HCT116 (cell line): ENCODE data around the gene DKK1.

ENCODE experiments used
- CEBPB ChIP-seq: IDR thresholded peaks from 2 replicates; pipeline ENCODE4 v1.6.1; 2012; ENCODE audit warnings: low read depth
- ELF1 ChIP-seq: IDR thresholded peaks from 2 replicates; pipeline ENCODE4 v1.6.1; 2012; ENCODE audit warnings: low read depth, borderline replicate concordance
- EZH2 ChIP-seq: fragments of 200-600 bp; sonication (generic); IDR thresholded peaks from 2 replicates; pipeline ENCODE4 v1.6.1; 2017; ENCODE audit warnings: antibody characterized with exemption, mixed run types
- JUND ChIP-seq: IDR thresholded peaks from 2 replicates; pipeline ENCODE4 v1.6.1; 2012
- POLR2A ChIP-seq: IDR thresholded peaks from 2 replicates; pipeline ENCODE4 v1.7.0; 2011; ENCODE audit warnings: borderline replicate concordance; ENCODE audit not compliant: insufficient read depth, insufficient read length; ENCODE audit errors: extremely low read depth
- POLR2AphosphoS5 ChIP-seq: IDR thresholded peaks from 2 replicates; pipeline ENCODE4 v1.6.1; 2011; ENCODE audit warnings: mild to moderate bottlenecking, low read depth, low read length, moderate library complexity
- RAD21 ChIP-seq: IDR thresholded peaks from 2 replicates; pipeline ENCODE4 v1.6.1; 2012; ENCODE audit warnings: low read depth, mild to moderate bottlenecking
- TCF7L2 ChIP-seq: IDR thresholded peaks from 2 replicates; pipeline ENCODE4 v1.7.0; 2011; ENCODE audit warnings: borderline replicate concordance, inconsistent platforms; ENCODE audit not compliant: insufficient read depth, insufficient read length; ENCODE audit errors: extremely low read depth
- YY1 ChIP-seq: IDR thresholded peaks from 2 replicates; pipeline ENCODE4 v1.6.1; 2011; ENCODE audit warnings: low read length, low read depth, moderate library complexity, mild to moderate bottlenecking; ENCODE audit not compliant: insufficient replicate concordance; ENCODE audit errors: extremely low read depth
- ZNF274 ChIP-seq: fragments of 200-500 bp; sonication (Bioruptor generic); IDR thresholded peaks from 2 replicates; pipeline ENCODE4 v1.6.1; 2014; ENCODE audit warnings: mild to moderate bottlenecking, low read depth, low read length, inconsistent platforms
- TF ChIP-seq, protein P1 (sequence below), 3 experiments: fragments of 200-600 bp in 1 of 3; sonication (generic) in 1 of 3; IDR thresholded peaks in 2 of 3; conservative IDR thresholded peaks in 1 of 3; 2 replicates each; pipeline ENCODE4 v1.5.1; 2012 to 2017; ENCODE audit warnings: low read depth in 2 of 3, low read length in 2 of 3, antibody characterized with exemption in 1 of 3, borderline replicate concordance in 1 of 3, control low read depth in 1 of 3, mild to moderate bottlenecking in 1 of 3, mixed read lengths in 1 of 3, mixed run types in 1 of 3, moderate library complexity in 1 of 3; ENCODE audit not compliant: insufficient read depth in 1 of 3
- TF ChIP-seq, protein P2 (sequence below): IDR thresholded peaks from 2 replicates; pipeline ENCODE4 v1.6.1; 2012; ENCODE audit warnings: low read depth
- TF ChIP-seq, protein P3 (sequence below): IDR thresholded peaks from 2 replicates; pipeline ENCODE4 v1.6.1; 2012

DNA sequence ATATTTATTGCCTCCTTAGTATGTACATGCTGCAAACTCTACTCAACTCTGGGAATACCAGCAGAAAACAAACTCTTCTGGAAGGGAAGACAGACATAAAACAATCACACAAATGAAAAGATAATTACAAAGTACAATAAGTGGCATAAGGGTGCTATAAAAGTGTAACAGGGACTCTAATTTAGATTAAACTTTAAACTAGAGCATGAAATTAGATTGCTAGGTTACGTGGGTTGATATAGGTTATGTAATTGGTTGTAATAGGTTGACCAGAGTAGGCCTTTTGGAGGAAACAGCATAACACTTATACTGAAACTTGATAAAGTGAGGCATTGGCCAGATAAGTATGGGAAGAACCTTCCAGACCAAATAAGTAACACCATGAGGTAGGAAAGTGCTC is 26.2 kb upstream of the DKK1 start:
- TF ChIP-seq, protein P1, sequence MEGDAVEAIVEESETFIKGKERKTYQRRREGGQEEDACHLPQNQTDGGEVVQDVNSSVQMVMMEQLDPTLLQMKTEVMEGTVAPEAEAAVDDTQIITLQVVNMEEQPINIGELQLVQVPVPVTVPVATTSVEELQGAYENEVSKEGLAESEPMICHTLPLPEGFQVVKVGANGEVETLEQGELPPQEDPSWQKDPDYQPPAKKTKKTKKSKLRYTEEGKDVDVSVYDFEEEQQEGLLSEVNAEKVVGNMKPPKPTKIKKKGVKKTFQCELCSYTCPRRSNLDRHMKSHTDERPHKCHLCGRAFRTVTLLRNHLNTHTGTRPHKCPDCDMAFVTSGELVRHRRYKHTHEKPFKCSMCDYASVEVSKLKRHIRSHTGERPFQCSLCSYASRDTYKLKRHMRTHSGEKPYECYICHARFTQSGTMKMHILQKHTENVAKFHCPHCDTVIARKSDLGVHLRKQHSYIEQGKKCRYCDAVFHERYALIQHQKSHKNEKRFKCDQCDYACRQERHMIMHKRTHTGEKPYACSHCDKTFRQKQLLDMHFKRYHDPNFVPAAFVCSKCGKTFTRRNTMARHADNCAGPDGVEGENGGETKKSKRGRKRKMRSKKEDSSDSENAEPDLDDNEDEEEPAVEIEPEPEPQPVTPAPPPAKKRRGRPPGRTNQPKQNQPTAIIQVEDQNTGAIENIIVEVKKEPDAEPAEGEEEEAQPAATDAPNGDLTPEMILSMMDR (IDR thresholded peaks at IDR 0.05 in 2 of 3, conservative IDR thresholded peaks at IDR 0.05 in 1 of 3; ENCODE audit: borderline replicate concordance in 1 of 3, insufficient read depth in 1 of 3, low read depth in 2 of 3, low read length in 2 of 3) = no peak
- TF ChIP-seq POLR2A = no peak
- no peak for TF ChIP-seq ELF1
- TF ChIP-seq YY1 = no peak
- TF ChIP-seq EZH2 = no peak
- TF ChIP-seq RAD21 = no peak
- no peak for TF ChIP-seq JUND
- TF ChIP-seq, protein P2, sequence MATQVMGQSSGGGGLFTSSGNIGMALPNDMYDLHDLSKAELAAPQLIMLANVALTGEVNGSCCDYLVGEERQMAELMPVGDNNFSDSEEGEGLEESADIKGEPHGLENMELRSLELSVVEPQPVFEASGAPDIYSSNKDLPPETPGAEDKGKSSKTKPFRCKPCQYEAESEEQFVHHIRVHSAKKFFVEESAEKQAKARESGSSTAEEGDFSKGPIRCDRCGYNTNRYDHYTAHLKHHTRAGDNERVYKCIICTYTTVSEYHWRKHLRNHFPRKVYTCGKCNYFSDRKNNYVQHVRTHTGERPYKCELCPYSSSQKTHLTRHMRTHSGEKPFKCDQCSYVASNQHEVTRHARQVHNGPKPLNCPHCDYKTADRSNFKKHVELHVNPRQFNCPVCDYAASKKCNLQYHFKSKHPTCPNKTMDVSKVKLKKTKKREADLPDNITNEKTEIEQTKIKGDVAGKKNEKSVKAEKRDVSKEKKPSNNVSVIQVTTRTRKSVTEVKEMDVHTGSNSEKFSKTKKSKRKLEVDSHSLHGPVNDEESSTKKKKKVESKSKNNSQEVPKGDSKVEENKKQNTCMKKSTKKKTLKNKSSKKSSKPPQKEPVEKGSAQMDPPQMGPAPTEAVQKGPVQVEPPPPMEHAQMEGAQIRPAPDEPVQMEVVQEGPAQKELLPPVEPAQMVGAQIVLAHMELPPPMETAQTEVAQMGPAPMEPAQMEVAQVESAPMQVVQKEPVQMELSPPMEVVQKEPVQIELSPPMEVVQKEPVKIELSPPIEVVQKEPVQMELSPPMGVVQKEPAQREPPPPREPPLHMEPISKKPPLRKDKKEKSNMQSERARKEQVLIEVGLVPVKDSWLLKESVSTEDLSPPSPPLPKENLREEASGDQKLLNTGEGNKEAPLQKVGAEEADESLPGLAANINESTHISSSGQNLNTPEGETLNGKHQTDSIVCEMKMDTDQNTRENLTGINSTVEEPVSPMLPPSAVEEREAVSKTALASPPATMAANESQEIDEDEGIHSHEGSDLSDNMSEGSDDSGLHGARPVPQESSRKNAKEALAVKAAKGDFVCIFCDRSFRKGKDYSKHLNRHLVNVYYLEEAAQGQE = no peak
- no peak for TF ChIP-seq POLR2AphosphoS5
- TF ChIP-seq, protein P3, sequence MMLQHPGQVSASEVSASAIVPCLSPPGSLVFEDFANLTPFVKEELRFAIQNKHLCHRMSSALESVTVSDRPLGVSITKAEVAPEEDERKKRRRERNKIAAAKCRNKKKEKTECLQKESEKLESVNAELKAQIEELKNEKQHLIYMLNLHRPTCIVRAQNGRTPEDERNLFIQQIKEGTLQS = no peak
- TF ChIP-seq ZNF274 = no peak
- no peak for TF ChIP-seq CEBPB
- TF ChIP-seq TCF7L2 = no peak
